ENCODE results near the gene MAB21L4. TPM values are rescaled to one million over a fixed set of nuclear protein-coding genes. Genes with fewer than 3 reads are reported as not detected.

The MAB21L4 gene
- total RNA-seq, 1 experiment from 2014 or later, result 0.15 TPM

DNA sequence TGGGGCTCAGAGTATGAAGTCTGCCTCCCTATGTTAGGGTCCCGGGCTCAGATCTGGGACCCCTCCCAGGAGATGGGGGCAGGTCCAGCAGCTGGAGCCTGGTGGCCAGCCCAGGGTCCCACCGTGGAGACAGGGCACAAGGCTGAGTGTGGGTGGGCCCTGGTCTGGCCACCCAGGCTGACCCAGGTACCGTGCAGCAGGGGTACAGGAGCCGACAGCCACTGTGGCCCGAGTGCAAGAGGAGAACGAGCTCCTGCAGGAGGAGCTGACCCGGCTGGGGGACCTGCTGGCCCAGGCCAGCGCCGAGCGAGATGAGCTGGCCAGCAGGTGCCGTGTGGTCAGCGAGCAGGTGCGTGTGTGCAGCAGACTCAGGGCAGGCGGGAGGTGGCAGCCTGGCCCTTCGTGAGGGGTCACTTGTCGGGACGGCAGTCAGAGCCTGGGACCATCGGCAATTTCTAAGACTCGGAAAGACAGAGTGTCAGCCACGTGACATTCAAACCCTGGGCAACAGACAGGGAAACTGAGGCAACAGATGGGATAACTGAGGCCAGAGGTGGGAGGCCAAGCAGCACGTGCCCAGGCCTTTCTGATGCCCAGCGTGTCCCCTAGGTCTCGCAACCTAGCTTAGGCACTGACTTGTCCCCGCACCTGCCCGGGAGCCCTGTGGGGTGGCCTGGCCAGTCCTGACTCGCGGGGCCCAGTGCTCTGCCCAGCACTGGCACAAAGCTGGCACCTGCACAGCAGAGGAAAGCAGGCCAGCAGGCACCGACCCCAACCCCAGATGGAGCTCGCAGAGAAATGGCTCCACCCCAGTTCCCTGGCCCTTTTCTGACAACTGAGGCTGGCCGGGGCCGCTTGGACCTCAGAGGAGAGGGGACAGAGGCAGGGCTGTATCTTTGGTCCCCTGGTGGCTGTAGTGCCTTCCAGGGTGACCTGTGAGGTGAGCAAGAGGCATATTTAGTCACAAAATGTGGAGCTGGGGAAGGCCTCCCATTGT, 24.1 kb upstream of the MAB21L4 start:
- Mint-ChIP-seq H3K27ac (peak overlapping the region in 1 of 3 experiments; percentile 70; a peak in 1 of 7 replicates), H3K27me3 (ENCODE audit: low read depth) (peaks cover 9% of the 10 kb centered on the region), H3K4me1 (peaks cover 2 to 6% of the 10 kb centered on the region in 2 experiments; a peak in 2 of 4 replicates), H3K4me3 (no peak overlapping the region), H3K36me3 (ENCODE audit: insufficient read depth in 1 of 3, low read depth in 3 of 3) (no peaks in the 10 kb centered on the region), H3K9me3 (no peaks in the 10 kb centered on the region)
- Histone ChIP-seq H3K27ac (ENCODE audit: insufficient read length, low read depth, low read length) (no peak overlapping the region), H4K5ac (ENCODE audit: insufficient read length, low read depth, low read length) (no peak overlapping the region), H2AK5ac (ENCODE audit: insufficient read length, low read length) (no peak overlapping the region), H4K91ac (ENCODE audit: insufficient read length, low read depth, low read length) (no peak overlapping the region), H2BK20ac (ENCODE audit: low read depth, low read length, poor library complexity, severe bottlenecking) (no peak overlapping the region), H2AFZ (ENCODE audit: low read length) (no peak overlapping the region), H4K8ac (replicated peaks; ENCODE audit: insufficient read length, low read depth, low read length) (no peak overlapping the region), H2BK15ac (ENCODE audit: low read depth, low read length) (no peak overlapping the region), H3K4me1 (ENCODE audit: insufficient read depth, low read length) (no peaks in the 10 kb centered on the region), H3K9ac (ENCODE audit: extremely low read depth, insufficient read length, low read length) (no peak overlapping the region), H2BK12ac (ENCODE audit: insufficient read length, low read depth, low read length) (no peak overlapping the region), H3K18ac (ENCODE audit: insufficient read length, low read depth, low read length) (no peak overlapping the region), H3T11ph (ENCODE audit: low read length) (no peak overlapping the region), H3K23ac (ENCODE audit: insufficient read length, low read depth, low read length) (no peak overlapping the region), H2BK120ac (ENCODE audit: low read depth, low read length, poor library complexity, severe bottlenecking) (no peak overlapping the region), H3K23me2 (ENCODE audit: insufficient read length, low read depth, low read length, poor library complexity, severe bottlenecking) (no peaks in the 10 kb centered on the region), H3K4me2 (ENCODE audit: insufficient read depth, insufficient read length, low read length) (no peak overlapping the region), H3K79me2 (ENCODE audit: insufficient read depth, low read length) (no peaks in the 10 kb centered on the region), H3K9me3 (ENCODE audit: control insufficient read depth, low read depth, low read length) (no peaks in the 10 kb centered on the region), H4K20me1 (ENCODE audit: control insufficient read depth, insufficient read depth, insufficient read length) (no peaks in the 10 kb centered on the region), H3K79me1 (ENCODE audit: insufficient read depth, low read depth, low read length, poor library complexity, severe bottlenecking) (no peaks in the 10 kb centered on the region), H2BK5ac (ENCODE audit: insufficient read length, low read length) (no peak overlapping the region), H3K14ac (ENCODE audit: insufficient read depth, low read length) (no peak overlapping the region), H3K56ac (ENCODE audit: insufficient read length, low read depth, low read length) (no peak overlapping the region), H3K27me3 (ENCODE audit: insufficient read depth, low read length) (no peaks in the 10 kb centered on the region), H3K4ac (ENCODE audit: low read depth, low read length) (no peak overlapping the region)
- TF ChIP-seq, protein P1, sequence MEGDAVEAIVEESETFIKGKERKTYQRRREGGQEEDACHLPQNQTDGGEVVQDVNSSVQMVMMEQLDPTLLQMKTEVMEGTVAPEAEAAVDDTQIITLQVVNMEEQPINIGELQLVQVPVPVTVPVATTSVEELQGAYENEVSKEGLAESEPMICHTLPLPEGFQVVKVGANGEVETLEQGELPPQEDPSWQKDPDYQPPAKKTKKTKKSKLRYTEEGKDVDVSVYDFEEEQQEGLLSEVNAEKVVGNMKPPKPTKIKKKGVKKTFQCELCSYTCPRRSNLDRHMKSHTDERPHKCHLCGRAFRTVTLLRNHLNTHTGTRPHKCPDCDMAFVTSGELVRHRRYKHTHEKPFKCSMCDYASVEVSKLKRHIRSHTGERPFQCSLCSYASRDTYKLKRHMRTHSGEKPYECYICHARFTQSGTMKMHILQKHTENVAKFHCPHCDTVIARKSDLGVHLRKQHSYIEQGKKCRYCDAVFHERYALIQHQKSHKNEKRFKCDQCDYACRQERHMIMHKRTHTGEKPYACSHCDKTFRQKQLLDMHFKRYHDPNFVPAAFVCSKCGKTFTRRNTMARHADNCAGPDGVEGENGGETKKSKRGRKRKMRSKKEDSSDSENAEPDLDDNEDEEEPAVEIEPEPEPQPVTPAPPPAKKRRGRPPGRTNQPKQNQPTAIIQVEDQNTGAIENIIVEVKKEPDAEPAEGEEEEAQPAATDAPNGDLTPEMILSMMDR (conservative IDR thresholded peaks at IDR 0.05), result no peak
- no CpG with 5 or more reads among the region's 31 CpGs for WGBS (ENCODE audit: extremely low coverage, insufficient read length, low lambda C conversion rate)
- DNase-seq, result peak; percentile 28

Measured in H9 (cell line).